H1 (cell line): Measurements from ENCODE around the gene BRI3BP. TPM values are rescaled to one million over a fixed set of nuclear protein-coding genes. Genes with fewer than 3 reads are reported as not detected.

Experiments used
- CTCF ChIA-PET: fragments of 300-600 bp; sonication (Branson Sonifier 250); formaldehyde crosslinking; loops from one replicate; lab custom pipeline; 2021; ENCODE audit not compliant: partially characterized antibody; lab: Charles Lee
- POLR2A ChIA-PET: fragments of 300-600 bp; sonication (Branson Sonifier 250); formaldehyde crosslinking; loops from one replicate; lab custom pipeline; 2021; ENCODE audit warnings: inconsistent platforms; ENCODE audit not compliant: partially characterized antibody; lab: Charles Lee
- DNase-seq, 2 experiments: peaks; one replicate each; pipeline versions ENCODE4 v3.0.0 to v3.0.0-alpha.2; 2010 to 2022; ENCODE audit warnings: low spot score in 2 of 2, low read depth in 1 of 2, mixed read lengths in 1 of 2
- FAIRE-seq: peaks from 2 replicates; lab custom pipeline; 2011; peaks lifted over from hg19 to GRCh38; lab: Jason Lieb, UNC
- H2AFZ ChIP-seq: 2 replicates; pipeline ENCODE4 v1.8.1; 2012; ENCODE audit warnings: low read length, inconsistent platforms
- H2AK5ac ChIP-seq: 2 replicates; pipeline ENCODE4 v1.6.1; 2013; ENCODE audit warnings: low read depth, low read length
- H2BK120ac ChIP-seq: replicated peaks from 2 replicates; pipeline ENCODE3; 2013; ENCODE audit warnings: low read depth, low read length, inconsistent platforms
- H2BK12ac ChIP-seq: 2 replicates; pipeline ENCODE4 v1.6.1; 2013; ENCODE audit warnings: low read depth, low read length
- H2BK15ac ChIP-seq: 2 replicates; pipeline ENCODE4 v1.6.1; 2013; ENCODE audit warnings: low read length
- H2BK20ac ChIP-seq: 2 replicates; pipeline ENCODE4 v1.6.1; 2013; ENCODE audit warnings: low read length
- H2BK5ac ChIP-seq: 2 replicates; pipeline ENCODE4 v1.6.1; 2013; ENCODE audit warnings: low read depth, low read length
- H3K14ac ChIP-seq: 2 replicates; pipeline ENCODE4 v1.6.1; 2013; ENCODE audit warnings: inconsistent platforms; ENCODE audit not compliant: insufficient read length
- H3K18ac ChIP-seq: 2 replicates; pipeline ENCODE4 v1.6.1; 2013; ENCODE audit warnings: low read length; ENCODE audit errors: extremely low read depth
- H3K23ac ChIP-seq: 2 replicates; pipeline ENCODE4 v1.6.1; 2013; ENCODE audit warnings: inconsistent platforms; ENCODE audit not compliant: insufficient read length
- H3K23me2 ChIP-seq: 2 replicates; pipeline ENCODE4 v1.6.1; 2013; ENCODE audit warnings: low read depth, low read length
- H3K27ac ChIP-seq: 2 replicates; pipeline ENCODE4 v1.6.1; 2011; ENCODE audit warnings: low read depth, low read length, inconsistent platforms
- H3K27me3 ChIP-seq, 4 experiments: replicated peaks in 1 of 4; 1 replicate in 1 of 4; 2 replicates in 3 of 4; pipeline versions ENCODE4 v1.6.1 to v1.8.1; 2011 to 2013; ENCODE audit warnings: low read length in 3 of 4, mild to moderate bottlenecking in 3 of 4, inconsistent platforms in 2 of 4, mixed read lengths in 2 of 4, moderate library complexity in 1 of 4; ENCODE audit not compliant: control insufficient read depth in 3 of 4, insufficient read depth in 3 of 4; ENCODE audit errors: extremely low read depth in 1 of 4
- H3K36me3 ChIP-seq, 4 experiments: 2 replicates each; pipeline versions ENCODE4 v1.6.1 to v1.8.1; 2011 to 2013; ENCODE audit warnings: mild to moderate bottlenecking in 4 of 4, low read length in 3 of 4, moderate library complexity in 2 of 4, control low read depth in 1 of 4, inconsistent platforms in 1 of 4; ENCODE audit not compliant: insufficient read depth in 4 of 4, control insufficient read depth in 2 of 4
- H3K4ac ChIP-seq: replicated peaks from 2 replicates; pipeline ENCODE3; 2013; ENCODE audit warnings: low read length, low read depth, mixed read lengths, inconsistent platforms; ENCODE audit not compliant: insufficient read length
- H3K4me1 ChIP-seq, 4 experiments: replicated peaks in 1 of 4; 1 replicate in 1 of 4; 2 replicates in 3 of 4; pipeline versions ENCODE4 v1.6.1 to v1.8.1; 2011 to 2013; ENCODE audit warnings: low read length in 3 of 4, inconsistent platforms in 2 of 4, mixed read lengths in 1 of 4; ENCODE audit not compliant: insufficient read depth in 4 of 4, control insufficient read depth in 3 of 4
- H3K4me2 ChIP-seq, 2 experiments: 2 replicates each; pipeline versions ENCODE4 v1.6.1 to v1.8.1; 2011 to 2013; ENCODE audit warnings: low read depth in 2 of 2, low read length in 2 of 2, control low read depth in 1 of 2, inconsistent platforms in 1 of 2, mild to moderate bottlenecking in 1 of 2; ENCODE audit not compliant: insufficient read depth in 1 of 2
- H3K4me3 ChIP-seq, 4 experiments: fragments of 200-600, 300-600 bp in 1 of 4; sonication (generic), shearing (Covaris generic), sonication (Bioruptor Twin) in 1 of 4; 2 replicates each; pipeline versions ENCODE4 v1.5.1 to v1.8.1; 2011 to 2016; ENCODE audit warnings: low read length in 4 of 4, low read depth in 3 of 4, control low read depth in 2 of 4, inconsistent platforms in 2 of 4, mild to moderate bottlenecking in 2 of 4, mixed read lengths in 1 of 4, moderate library complexity in 1 of 4; ENCODE audit not compliant: insufficient read depth in 2 of 4; ENCODE audit errors: extremely low read depth in 1 of 4
- H3K56ac ChIP-seq: replicated peaks from 2 replicates; pipeline ENCODE3; 2013; ENCODE audit warnings: low read depth, mild to moderate bottlenecking, mixed read lengths, low read length, inconsistent platforms; ENCODE audit not compliant: insufficient read length
- H3K79me1 ChIP-seq: 2 replicates; pipeline ENCODE4 v1.6.1; 2013; ENCODE audit warnings: low read depth, low read length, control low read depth
- H3K79me2 ChIP-seq, 2 experiments: 2 replicates each; pipeline versions ENCODE4 v1.6.1 to v1.8.1; 2012 to 2013; ENCODE audit warnings: low read length in 2 of 2, mild to moderate bottlenecking in 2 of 2, inconsistent platforms in 1 of 2; ENCODE audit not compliant: insufficient read depth in 2 of 2, control insufficient read depth in 1 of 2
- H3K9ac ChIP-seq, 4 experiments: replicated peaks in 1 of 4; 1 replicate in 1 of 4; 2 replicates in 3 of 4; pipeline versions ENCODE4 v1.6.1 to v1.8.1; 2011 to 2013; ENCODE audit warnings: low read depth in 3 of 4, low read length in 3 of 4, control low read depth in 2 of 4, mild to moderate bottlenecking in 2 of 4, moderate library complexity in 2 of 4, inconsistent platforms in 1 of 4; ENCODE audit errors: extremely low read depth in 1 of 4
- H3K9me3 ChIP-seq, 2 experiments: 2 replicates each; pipeline versions ENCODE4 v1.6.1 to v1.8.1; 2012 to 2013; ENCODE audit warnings: mild to moderate bottlenecking in 2 of 2, moderate library complexity in 2 of 2, control low read depth in 1 of 2, inconsistent platforms in 1 of 2, low read depth in 1 of 2, low read length in 1 of 2, mixed read lengths in 1 of 2; ENCODE audit not compliant: insufficient read depth in 2 of 2
- H4K20me1 ChIP-seq, 2 experiments: replicated peaks in 1 of 2; 2 replicates each; pipeline versions ENCODE3 to v1.8.1; 2011 to 2013; ENCODE audit warnings: inconsistent platforms in 2 of 2, low read length in 2 of 2, mild to moderate bottlenecking in 1 of 2; ENCODE audit not compliant: insufficient read depth in 2 of 2, control insufficient read depth in 1 of 2
- H4K5ac ChIP-seq: 2 replicates; pipeline ENCODE4 v1.6.1; 2013; ENCODE audit warnings: low read length, low read depth, mixed read lengths, inconsistent platforms; ENCODE audit not compliant: insufficient read length
- H4K8ac ChIP-seq: 2 replicates; pipeline ENCODE4 v1.8.0; 2013; ENCODE audit warnings: mild to moderate bottlenecking, moderate library complexity, low read length, inconsistent platforms; ENCODE audit not compliant: insufficient read depth; ENCODE audit errors: extremely low read depth
- H4K91ac ChIP-seq: replicated peaks from 2 replicates; pipeline ENCODE3; 2013; ENCODE audit warnings: low read length, mixed read lengths, inconsistent platforms; ENCODE audit not compliant: insufficient read length
- CBX5 ChIP-seq: fragments of 300-800, 300-1000 bp; sonication (generic); IDR thresholded peaks from 2 replicates; pipeline ENCODE4 v1.7.1; 2016; ENCODE audit warnings: antibody characterized with exemption, low read length, low read depth
- E2F6 ChIP-seq: IDR thresholded peaks from 2 replicates; pipeline ENCODE4 v1.6.1; 2012; ENCODE audit warnings: inconsistent platforms
- KDM1A ChIP-seq: fragments of 200-600, 300-600 bp; sonication (generic); IDR thresholded peaks from 2 replicates; pipeline ENCODE4 v1.7.1; 2016; ENCODE audit warnings: mild to moderate bottlenecking, low read length, borderline replicate concordance
- POLR2A ChIP-seq, 2 experiments: IDR thresholded peaks; 1 replicate in 1 of 2; 2 replicates in 1 of 2; pipeline ENCODE4 v1.6.1; 2011; ENCODE audit warnings: low read depth in 2 of 2, low read length in 2 of 2, mild to moderate bottlenecking in 2 of 2; ENCODE audit errors: control extremely low read depth in 1 of 2
- SUZ12 ChIP-seq: fragments of 200-600 bp; sonication (generic); IDR thresholded peaks from 2 replicates; pipeline ENCODE4 v1.6.1; 2012; ENCODE audit warnings: mild to moderate bottlenecking, inconsistent platforms, low read length, moderate library complexity, mixed read lengths
- WGBS, 2 experiments: shearing (Covaris generic) in 1 of 2; methylation state at CpG; one replicate each; pipeline versions ENCODE4 v1.1.6 to v1.1.7; 2013 to 2015; ENCODE audit warnings: low lambda C conversion rate in 2 of 2, mixed read lengths in 2 of 2, inconsistent platforms in 1 of 2, low coverage in 1 of 2, missing lambda C conversion rate in 1 of 2; ENCODE audit not compliant: insufficient replicate concordance in 2 of 2, insufficient coverage in 1 of 2, insufficient read length in 1 of 2; ENCODE audit errors: extremely low coverage in 1 of 2, missing lambda C conversion rate in 1 of 2; 5-methylcytosine and 5-hydroxymethylcytosine counted together
- polyA plus RNA-seq, 7 experiments: library from polyadenylated mRNA; depleted of rRNA in 3 of 7; stranded (reverse) in 5 of 7; unstranded in 2 of 7; fragments of >200 nt in 5 of 7; fragments of 200-250 nt in 2 of 7; gene quantifications; 1 replicate in 5 of 7; 2 replicates in 1 of 7; 4 replicates in 1 of 7; pipeline versions ENCODE4 v1.2.1 to v1.2.3, GENCODE V29; 2011 to 2013; ENCODE audit warnings: missing spikeins in 2 of 7, mixed read lengths in 2 of 7
- total RNA-seq: library from RNA; stranded (reverse); fragmentation: NEBNext Ultra II Directional; extraction: Animal tissue kit (Norgen Biotek cat#: 25700); gene quantifications from 2 replicates; pipeline ENCODE4 v1.2.1, GENCODE V29; 2021

Gene BRI3BP
- total and polyA plus RNA-seq, 2 of the 8 experiments (the other 6 are each of a cell fraction or from before 2014, with no cell fraction given), result 5.4 to 14.2 TPM

- H3K23me2 ChIP-seq, result peaks cover 15% of the 10 kb centered on the region
- ChIA-PET POLR2A (interaction anchor here (0.9 to 2.8 kb wide), 8 partner anchors 12 to 836 kb away, joined by 3 to 14 read pairs (median 4); partner anchors contain the start of gene AACS), CTCF (interaction anchor here (0.8 to 1.0 kb wide), 2 partner anchors 69 to 75 kb away, joined by 3 read pairs; no protein-coding TSS in a partner anchor)
- no peak overlapping the region for H4K5ac ChIP-seq
- no peak overlapping the region; the same call in 1 of the 2 replicates for H2BK12ac ChIP-seq
- no peak for DNase-seq
- H3K4ac ChIP-seq, result peak overlapping the region; percentile 55
- H3K9ac ChIP-seq, result no peak overlapping the region
- no peak overlapping the region for H3K23ac ChIP-seq
- no peak overlapping the region for H2BK120ac ChIP-seq
- peak overlapping the region; percentile 71 to 92 (median 89); a peak in 6 of 8 replicates for H3K4me3 ChIP-seq
- 0 out of 2 replicates have a peak overlapping the region, but pooled peaks have one; percentile 41 for H2AK5ac ChIP-seq
- TF ChIP-seq POLR2A (IDR thresholded peaks at IDR 0.05; ENCODE audit: control extremely low read depth in 1 of 2, low read depth in 2 of 2, low read length in 2 of 2), result no peak
- TF ChIP-seq CBX5, result no peak
- no peak for TF ChIP-seq SUZ12
- TF ChIP-seq KDM1A, result peak; percentile 62; the same call in 1 of the 2 replicates
- TF ChIP-seq E2F6, result peak; percentile 76
- no peak overlapping the region for H2AFZ ChIP-seq
- H4K8ac ChIP-seq, result no peak overlapping the region
- peaks cover 0 to 3% of the 10 kb centered on the region in 2 experiments for H4K20me1 ChIP-seq
- H2BK20ac ChIP-seq, result no peak overlapping the region
- H3K36me3 ChIP-seq, result no peaks in the 10 kb centered on the region
- peaks cover 11 to 55% of the 10 kb centered on the region in 2 experiments for H3K79me2 ChIP-seq
- no peaks in the 10 kb centered on the region; a peak in 1 of 7 replicates for H3K27me3 ChIP-seq
- no peak overlapping the region for H4K91ac ChIP-seq
- peak overlapping the region; percentile 21; the same call in 1 of the 2 replicates for H3K18ac ChIP-seq
- peak overlapping the region; percentile 68 to 78 for H3K4me2 ChIP-seq
- H3K4me1 ChIP-seq, result peaks cover 0 to 8% (median 3%) of the 10 kb centered on the region in 4 experiments; a peak in 5 of 7 replicates
- WGBS, 2 experiments, result 66% methylated on average over 14 of the region's 14 CpGs; no CpG with 5 or more reads in 1 of the 2 experiments
- H2BK5ac ChIP-seq, result no peak overlapping the region
- H2BK15ac ChIP-seq, result no peak overlapping the region
- no peak overlapping the region for H3K27ac ChIP-seq
- H3K56ac ChIP-seq, result peak overlapping the region; percentile 14
- no peak overlapping the region for H3K14ac ChIP-seq
- no peak for FAIRE-seq
- peaks cover 4% of the 10 kb centered on the region for H3K79me1 ChIP-seq
- H3K9me3 ChIP-seq, result no peaks in the 10 kb centered on the region
Measured at GRCh38 chr12:124995200-124995961, 1.9 kb downstream of the BRI3BP start.
